Testis (tissue), 3 donors: ENCODE data around the gene CPXM2. TPM values are rescaled to one million over a fixed set of nuclear protein-coding genes. Genes with fewer than 3 reads are reported as not detected.

Experiments
- DNase-seq: peaks from one replicate; pipeline ENCODE4 v3.0.0-alpha.2; 2019
- H3K27ac ChIP-seq, 2 donors: fragments of 200-600 bp; sonication (generic); one replicate each; pipeline ENCODE4 v1.5.1; 2019
- H3K27me3 ChIP-seq: fragments of 200-600 bp; sonication (generic); one replicate; pipeline ENCODE4 v1.5.1; 2019
- H3K36me3 ChIP-seq: fragments of 200-600 bp; sonication (generic); one replicate; pipeline ENCODE4 v1.5.1; 2017; ENCODE audit warnings: low read depth; ENCODE audit errors: missing control alignments
- H3K4me1 ChIP-seq: fragments of 200-600 bp; sonication (generic); one replicate; pipeline ENCODE4 v1.5.1; 2019
- H3K4me3 ChIP-seq, 2 donors: fragments of 200-600 bp; sonication (generic); one replicate each; pipeline ENCODE4 v1.5.1; 2017 to 2019
- H3K9me3 ChIP-seq: fragments of 200-600 bp; sonication (generic); one replicate; pipeline ENCODE4 v1.5.1; 2017
- POLR2A ChIP-seq: fragments of 450-650 bp; IDR thresholded peaks from one replicate; pipeline ENCODE4 v1.6.1; 2017; ENCODE audit warnings: antibody characterized with exemption, mild to moderate bottlenecking, moderate library complexity
- WGBS, 2 donors: methylation state at CpG; one replicate each; pipeline ENCODE4 v1.1.5; 2018; 5-methylcytosine and 5-hydroxymethylcytosine counted together
- intact Hi-C: fragments of 100-400 bp; cut with DNase I; formaldehyde crosslinking; loops from one replicate; pipeline ENCODE4 v1.15.1; 2023; ENCODE audit warnings: low total_unique reads
- polyA plus RNA-seq: library from polyadenylated mRNA; stranded (reverse); fragments of 350-450 nt; fragmentation: Illumina TruSeq; extraction: RNeasy Lipid Tissue Mini Kit (QIAGEN cat#74804); gene quantifications from one replicate; pipeline ENCODE4 v1.2.3, GENCODE V29; 2014; ENCODE audit warnings: low read depth, low replicate concordance; ENCODE audit not compliant: insufficient read depth
- total RNA-seq, 2 donors: library from RNA; depleted of rRNA; stranded (reverse); fragments of >200 nt; gene quantifications; one replicate each; pipeline ENCODE4 v1.2.3, GENCODE V29; 2016
- TF ChIP-seq, protein P1 (sequence below), 3 experiments: fragments of 450-650 bp in 2 of 3; fragments of 200-600 bp in 1 of 3; sonication (generic) in 1 of 3; IDR thresholded peaks; one replicate each; pipeline ENCODE4 v1.5.1; 2016 to 2019; ENCODE audit warnings: antibody characterized with exemption in 3 of 3, mild to moderate bottlenecking in 2 of 3, moderate library complexity in 1 of 3

CPXM2 gene
- total and polyA plus RNA-seq, 3 donors from 2014 or later: 16.0 to 40.0 (median 17.5) TPM

DNA sequence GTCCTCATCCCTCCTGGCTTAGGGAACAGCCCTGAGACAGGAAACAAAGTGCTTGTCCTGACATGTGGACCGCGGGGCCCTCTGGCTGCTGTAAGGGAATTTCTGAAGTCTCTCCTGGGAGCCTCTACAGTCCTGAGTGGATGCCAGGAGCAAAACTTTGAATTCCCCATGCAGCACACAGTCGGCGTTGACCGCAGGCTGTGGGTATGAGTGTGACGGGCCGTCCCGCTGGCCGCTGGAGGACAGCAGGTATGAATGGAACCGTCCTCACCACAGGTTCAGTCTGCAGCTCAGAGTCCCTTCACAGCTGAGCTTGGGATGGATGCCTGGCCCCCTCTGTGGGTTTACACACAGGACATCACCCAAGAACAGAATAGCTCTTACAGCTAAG lies 130.6 kb downstream of the CPXM2 start:
- no peaks in the 10 kb centered on the region for H3K36me3 ChIP-seq
- no peak overlapping the region for H3K27ac ChIP-seq
- no peak overlapping the region for H3K4me3 ChIP-seq
- WGBS, 2 donors: 43 to 72% methylated on average over 10 of the region's 10 CpGs
- DNase-seq: no peak
- no peaks in the 10 kb centered on the region for H3K9me3 ChIP-seq
- H3K4me1 ChIP-seq: no peaks in the 10 kb centered on the region
- no peak for TF ChIP-seq POLR2A
- TF ChIP-seq, protein P1, sequence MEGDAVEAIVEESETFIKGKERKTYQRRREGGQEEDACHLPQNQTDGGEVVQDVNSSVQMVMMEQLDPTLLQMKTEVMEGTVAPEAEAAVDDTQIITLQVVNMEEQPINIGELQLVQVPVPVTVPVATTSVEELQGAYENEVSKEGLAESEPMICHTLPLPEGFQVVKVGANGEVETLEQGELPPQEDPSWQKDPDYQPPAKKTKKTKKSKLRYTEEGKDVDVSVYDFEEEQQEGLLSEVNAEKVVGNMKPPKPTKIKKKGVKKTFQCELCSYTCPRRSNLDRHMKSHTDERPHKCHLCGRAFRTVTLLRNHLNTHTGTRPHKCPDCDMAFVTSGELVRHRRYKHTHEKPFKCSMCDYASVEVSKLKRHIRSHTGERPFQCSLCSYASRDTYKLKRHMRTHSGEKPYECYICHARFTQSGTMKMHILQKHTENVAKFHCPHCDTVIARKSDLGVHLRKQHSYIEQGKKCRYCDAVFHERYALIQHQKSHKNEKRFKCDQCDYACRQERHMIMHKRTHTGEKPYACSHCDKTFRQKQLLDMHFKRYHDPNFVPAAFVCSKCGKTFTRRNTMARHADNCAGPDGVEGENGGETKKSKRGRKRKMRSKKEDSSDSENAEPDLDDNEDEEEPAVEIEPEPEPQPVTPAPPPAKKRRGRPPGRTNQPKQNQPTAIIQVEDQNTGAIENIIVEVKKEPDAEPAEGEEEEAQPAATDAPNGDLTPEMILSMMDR (IDR thresholded peaks at IDR 0.05): no peak
- intact Hi-C loops: no loop called here
- H3K27me3 ChIP-seq: no peaks in the 10 kb centered on the region

DNA sequence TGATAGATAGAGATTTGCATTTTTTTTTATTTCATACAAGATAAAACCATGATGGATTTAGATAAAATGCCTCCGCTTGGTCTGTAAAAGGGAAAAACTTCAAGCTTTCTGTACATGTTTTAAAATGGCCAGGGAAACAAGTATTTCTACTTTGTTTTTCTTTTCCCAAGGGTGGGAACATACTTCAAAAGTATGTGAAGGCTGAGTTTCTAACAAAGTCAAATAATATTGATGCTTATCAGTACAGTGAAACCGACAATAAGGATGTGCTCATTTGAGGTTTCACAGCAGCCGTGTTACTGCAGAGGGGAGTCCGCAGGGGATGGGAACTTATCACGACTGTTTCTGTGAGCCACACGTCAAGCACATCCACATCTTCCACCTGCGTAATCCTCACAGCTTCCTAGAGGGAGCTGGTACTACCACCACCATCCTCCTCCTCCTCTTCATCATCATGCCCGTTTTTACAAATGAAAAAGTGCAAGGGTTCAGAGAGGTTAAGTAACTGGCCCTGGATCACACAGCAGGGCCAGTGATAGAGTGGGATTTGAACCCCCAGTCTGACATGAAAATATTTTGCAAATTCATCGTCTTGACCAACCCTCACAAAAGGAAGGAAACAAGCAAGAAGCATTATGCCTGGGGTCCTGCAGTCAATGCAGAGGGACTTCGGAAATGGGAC lies 131.1 kb downstream of the CPXM2 start:
- Histone ChIP-seq H3K4me3 (no peak overlapping the region), H3K9me3 (no peaks in the 10 kb centered on the region), H3K27me3 (no peaks in the 10 kb centered on the region), H3K4me1 (no peaks in the 10 kb centered on the region), H3K27ac (no peak overlapping the region), H3K36me3 (no peaks in the 10 kb centered on the region)
- WGBS, 2 donors: 66 to 69% methylated on average over 10 of the region's 10 CpGs
- no peak for TF ChIP-seq POLR2A
- TF ChIP-seq, protein P1 (IDR thresholded peaks at IDR 0.05): no peak
- no peak for DNase-seq
- intact Hi-C loops: no loop called here

GRCh38 chr10:123759501-123760031 lies 132.0 kb downstream of the CPXM2 start:
- H3K27ac ChIP-seq: no peak overlapping the region
- no peaks in the 10 kb centered on the region for H3K27me3 ChIP-seq
- no peak overlapping the region for H3K4me3 ChIP-seq
- H3K36me3 ChIP-seq: no peaks in the 10 kb centered on the region
- TF ChIP-seq POLR2A: no peak
- H3K4me1 ChIP-seq: no peaks in the 10 kb centered on the region
- no peak for DNase-seq
- no peaks in the 10 kb centered on the region for H3K9me3 ChIP-seq
- WGBS, 2 donors: 64 to 77% methylated on average over 8 of the region's 8 CpGs
- intact Hi-C loops: no loop called here

DNA sequence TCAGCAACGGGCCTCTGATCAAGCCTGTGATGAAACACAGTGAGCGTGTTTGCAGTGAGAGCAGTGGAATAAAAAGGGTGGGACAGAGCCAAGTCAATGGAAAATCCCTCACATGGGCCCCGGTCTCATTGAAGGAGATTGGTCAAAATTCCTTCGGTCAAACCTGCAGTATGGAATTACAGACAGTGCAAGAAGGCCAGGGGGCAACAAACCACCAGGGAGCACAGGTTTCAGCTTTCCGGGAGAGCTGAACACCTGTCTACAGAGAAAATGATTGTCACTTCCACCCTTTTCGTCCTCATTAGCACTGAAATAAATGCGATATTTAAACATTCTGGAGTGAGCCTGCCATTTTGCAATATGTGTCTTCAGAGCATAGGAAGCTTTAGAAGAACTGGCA lies 132.6 kb downstream of the CPXM2 start:
- Histone ChIP-seq H3K27ac (no peak overlapping the region), H3K27me3 (no peaks in the 10 kb centered on the region), H3K9me3 (no peaks in the 10 kb centered on the region), H3K36me3 (no peaks in the 10 kb centered on the region), H3K4me3 (no peak overlapping the region), H3K4me1 (no peaks in the 10 kb centered on the region)
- TF ChIP-seq, protein P1 (IDR thresholded peaks at IDR 0.05): no peak
- DNase-seq: no peak
- intact Hi-C loops: no loop called here
- WGBS, 2 donors: 89 to 97% methylated on average over 7 of the region's 7 CpGs

GRCh38 chr10:123757853-123758252 lies 133.8 kb downstream of the CPXM2 start:
- 73 to 80% methylated on average over 6 of the region's 6 CpGs for WGBS, 2 donors
- no peaks in the 10 kb centered on the region for H3K36me3 ChIP-seq
- intact Hi-C loops: no loop called here

More at GRCh38 chr10:123757853-123758252, 133.8 kb downstream of the CPXM2 start:
- DNase-seq: no peak
- Histone ChIP-seq H3K27me3 (no peaks in the 10 kb centered on the region), H3K4me1 (no peaks in the 10 kb centered on the region), H3K4me3 (no peak overlapping the region), H3K27ac (no peak overlapping the region), H3K9me3 (no peaks in the 10 kb centered on the region)
- TF ChIP-seq POLR2A: no peak
- TF ChIP-seq, protein P1 (IDR thresholded peaks at IDR 0.05): no peak
